ENCODE results near the gene TXNDC15.
"Not testable (repeated sequence)": the region's sequence is repeated elsewhere in the genome, so short reads cannot be mapped to it uniquely, and the experiment has no call there.

Gene TXNDC15

GRCh38 chr5:134873987-134874830, at the start of gene TXNDC15:
TSS of gene TXNDC15 (plus strand) at chr5:134874371. CDS start at chr5:134874428, 57 bp downstream.
- DNase-seq (ENCODE audit: low read depth), result peak; percentile 57

- DNase-seq (ENCODE audit: low read depth), result no peak
Measured at GRCh38 chr5:134824681-134825080, 49.5 kb upstream of the TXNDC15 start.

GRCh38 chr5:134825212-134825611, 49.0 kb upstream of the TXNDC15 start:
- DNase-seq (ENCODE audit: low read depth), result no peak

GRCh38 chr5:134833340-134834032, 40.7 kb upstream of the TXNDC15 start:
- no peak for DNase-seq (ENCODE audit: low read depth)

GRCh38 chr5:134835623-134836022, 38.5 kb upstream of the TXNDC15 start:
- DNase-seq (ENCODE audit: low read depth), result no peak

GRCh38 chr5:134837530-134838181, 36.5 kb upstream of the TXNDC15 start:
- no peak for DNase-seq (ENCODE audit: low read depth)

GRCh38 chr5:134838361-134838760, 35.8 kb upstream of the TXNDC15 start:
- not testable (repeated sequence) for DNase-seq (ENCODE audit: low read depth)

- no peak for DNase-seq (ENCODE audit: low read depth)
Measured at GRCh38 chr5:134840811-134841210, 33.4 kb upstream of the TXNDC15 start.

- DNase-seq (ENCODE audit: low read depth), result no peak
Measured at GRCh38 chr5:134844252-134844651, 29.9 kb upstream of the TXNDC15 start.

- no peak for DNase-seq (ENCODE audit: low read depth)
Measured at GRCh38 chr5:134845335-134845851, 28.8 kb upstream of the TXNDC15 start.

GRCh38 chr5:134845852-134846640, 28.1 kb upstream of the TXNDC15 start, which contains the start of gene C5orf24:
TSS of gene C5orf24 (plus strand) at chr5:134845968. CDS start at chr5:134854901, 8,933 bp downstream.
- DNase-seq (ENCODE audit: low read depth), result peak; percentile 78

GRCh38 chr5:134846641-134846960, 27.6 kb upstream of the TXNDC15 start:
- DNase-seq (ENCODE audit: low read depth), result no peak

- not testable (repeated sequence) for DNase-seq (ENCODE audit: low read depth)
Measured at GRCh38 chr5:134849434-134849933, 24.7 kb upstream of the TXNDC15 start.

- no peak for DNase-seq (ENCODE audit: low read depth)
Measured at GRCh38 chr5:134851307-134851923, 22.8 kb upstream of the TXNDC15 start.

- DNase-seq (ENCODE audit: low read depth), result not testable (repeated sequence)
Measured at GRCh38 chr5:134856465-134856864, 17.7 kb upstream of the TXNDC15 start.

GRCh38 chr5:134857401-134857800, 16.8 kb upstream of the TXNDC15 start:
- DNase-seq (ENCODE audit: low read depth), result no peak

GRCh38 chr5:134864707-134865106, 9.5 kb upstream of the TXNDC15 start:
- no peak for DNase-seq (ENCODE audit: low read depth)

GRCh38 chr5:134873494-134873893, 677 bp upstream of the TXNDC15 start:
- no peak for DNase-seq (ENCODE audit: low read depth)

- DNase-seq (ENCODE audit: low read depth), result peak; percentile 45
Measured at GRCh38 chr5:134874831-134875655, 872 bp downstream of the TXNDC15 start.

GRCh38 chr5:134877159-134877558, 3.0 kb downstream of the TXNDC15 start:
- no peak for DNase-seq (ENCODE audit: low read depth)
